Right ventricle myocardium inferior (tissue), 1 donor: ENCODE measurements around the gene ABHD14A. TPM values are rescaled to one million over a fixed set of nuclear protein-coding genes. Genes with fewer than 3 reads are reported as not detected.

Experiments
- ATAC-seq: fragments of 200-7000 bp; cut with Tn5 transposase; one replicate; pipeline ENCODE4 v1.9.1; 2020; ENCODE audit warnings: mild to moderate bottlenecking, moderate library complexity
- DNase-seq: peaks from one replicate; pipeline ENCODE4 v3.0.0; 2021; ENCODE audit errors: missing footprints
- intact Hi-C: fragments of 100-400 bp; cut with DNase I; formaldehyde crosslinking; loops from one replicate; pipeline ENCODE4 v1.11.0; 2022
- total RNA-seq: library from RNA; stranded (reverse); fragmentation: NEBNext Ultra II Directional; extraction: Animal tissue kit (Norgen Biotek cat#: 25700); gene quantifications from one replicate; pipeline ENCODE4 v1.2.1, GENCODE V29; 2021
- donor health status: DM: no; HTN: yes; CAD: no; lungs with severe emphysema.

The ABHD14A gene
- total RNA-seq, 1 donor from 2014 or later: 31.5 TPM

DNA sequence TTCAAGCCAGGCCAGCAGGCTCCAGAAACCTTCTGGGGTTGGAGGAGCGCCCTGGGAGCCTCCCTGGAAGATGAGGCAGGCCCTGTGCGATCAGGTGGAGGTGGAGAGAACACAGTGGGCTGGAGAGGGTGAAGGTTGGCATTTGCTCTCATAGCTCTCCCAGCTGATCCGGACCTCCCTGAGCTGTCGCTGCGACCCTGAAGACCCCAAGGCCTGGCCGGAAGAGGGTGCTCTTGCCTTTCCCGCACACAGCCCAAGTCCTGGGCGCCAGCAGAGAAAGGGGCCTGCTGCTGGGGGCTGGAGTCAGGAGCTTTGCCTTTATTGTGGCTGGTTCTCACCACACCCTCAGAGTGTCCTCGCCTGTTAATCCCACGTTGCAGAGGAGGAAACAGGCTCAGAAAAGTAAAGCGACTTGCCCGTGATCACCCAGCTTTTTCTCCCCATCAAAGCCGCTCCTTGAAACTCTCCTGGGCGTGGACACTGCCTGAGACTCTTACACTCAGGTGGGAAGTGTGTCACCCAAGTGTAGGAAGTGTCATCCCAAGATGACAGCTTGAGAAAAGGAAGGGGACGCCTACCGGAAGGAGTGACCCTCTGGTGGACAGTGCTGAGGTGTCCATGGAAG lies 29.4 kb downstream of the ABHD14A start:
- DNase-seq (peak; percentile 78), ATAC-seq (peak; percentile 76)
- intact Hi-C loops: loop anchor here (1.0 to 5.0 kb wide), 3 partner anchors 51 to 338 kb away; no protein-coding TSS in a partner anchor

DNA sequence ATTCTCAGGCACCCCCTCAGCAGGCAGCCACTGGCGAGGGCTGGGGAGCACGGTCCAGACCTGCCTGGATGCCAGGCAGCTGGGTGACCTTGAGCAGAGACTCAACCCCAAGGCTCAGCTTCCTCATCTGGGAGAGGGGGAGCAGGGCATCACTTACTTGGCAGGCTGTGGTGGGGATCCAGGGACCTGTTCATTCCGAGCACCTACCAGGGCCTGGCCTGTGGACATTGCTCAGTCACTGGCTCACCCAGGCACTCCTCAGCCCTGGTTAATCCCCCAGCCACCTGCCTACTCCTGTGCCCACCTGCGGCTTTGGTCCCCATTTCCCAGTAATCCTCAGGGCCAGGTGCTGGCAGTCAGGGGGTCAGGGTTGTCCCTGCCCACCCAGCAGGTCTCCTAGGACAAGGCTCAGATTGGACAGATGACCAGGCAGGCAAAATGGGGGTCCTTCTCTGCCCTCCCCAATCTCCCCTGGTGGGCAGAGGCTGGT lies 30.1 kb downstream of the ABHD14A start:
- intact Hi-C loops: loop anchor here (1.0 to 5.0 kb wide), 3 partner anchors 50 to 337 kb away; no protein-coding TSS in a partner anchor
- DNase-seq (peak; percentile 55), ATAC-seq (peak; percentile 9)

DNA sequence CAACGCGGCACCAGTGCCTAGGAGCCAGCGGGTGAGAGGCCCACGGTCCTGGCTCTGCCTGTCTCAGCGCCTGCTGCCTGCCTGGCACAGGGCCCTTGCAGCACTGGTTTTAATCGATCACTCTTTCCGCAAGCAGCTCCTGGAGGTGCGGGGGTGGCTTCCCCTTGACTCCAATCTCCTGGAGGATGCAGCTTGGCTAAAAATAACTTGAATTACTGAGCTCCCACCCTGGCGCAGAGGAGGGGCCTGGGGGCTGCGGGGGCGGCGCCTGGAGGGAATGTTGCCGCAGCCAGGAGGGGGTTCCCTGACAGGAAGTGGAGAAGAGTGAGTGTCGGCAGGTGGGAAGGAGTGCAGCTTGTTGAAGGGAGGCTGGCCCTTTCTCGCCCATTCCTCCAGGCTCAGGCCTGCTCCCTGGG lies 30.7 kb downstream of the ABHD14A start:
- DNase-seq (peak; percentile 64), ATAC-seq (peak; percentile 7)
- intact Hi-C loops: no loop called here

DNA sequence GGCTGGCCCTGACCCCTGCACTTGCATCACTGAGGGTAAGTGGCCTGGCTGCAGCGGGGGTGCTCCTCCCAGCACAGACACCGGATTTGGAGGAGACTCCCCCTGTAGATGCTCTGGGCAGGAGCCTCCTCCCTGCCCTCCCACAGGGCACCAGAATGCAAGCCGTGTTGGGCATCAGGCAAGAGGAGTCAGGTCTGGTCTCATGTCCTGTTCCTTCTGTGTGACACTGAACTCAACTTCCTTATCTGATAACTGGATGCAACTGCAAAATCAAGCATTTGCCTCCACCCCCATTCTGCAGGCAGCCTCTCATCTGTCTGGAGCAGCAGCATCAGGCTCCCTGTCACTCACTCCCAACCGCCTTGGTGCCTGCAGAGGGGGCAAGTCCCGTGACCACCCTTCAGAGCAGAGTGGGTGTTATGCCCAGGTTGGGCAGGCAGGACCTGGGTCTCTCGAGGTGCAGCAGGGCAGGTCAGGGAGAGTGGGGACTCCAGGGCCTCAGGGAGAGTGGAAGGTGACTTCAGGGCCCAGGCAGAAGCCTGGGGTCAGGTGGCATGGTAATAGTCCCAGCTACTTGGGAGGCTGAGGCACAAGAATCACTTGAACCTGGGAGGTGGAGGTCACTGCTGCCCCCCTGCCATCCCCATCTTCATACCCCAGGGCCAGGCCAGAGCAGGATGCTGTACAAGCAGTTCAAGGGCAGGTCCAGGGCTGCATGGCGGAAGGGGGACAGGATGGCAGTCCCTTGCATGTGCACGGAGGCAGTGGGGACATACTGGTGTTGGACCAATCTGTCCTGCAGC lies 31.4 kb downstream of the ABHD14A start:
- peak; percentile 64 for DNase-seq
- ATAC-seq: no peak

DNA sequence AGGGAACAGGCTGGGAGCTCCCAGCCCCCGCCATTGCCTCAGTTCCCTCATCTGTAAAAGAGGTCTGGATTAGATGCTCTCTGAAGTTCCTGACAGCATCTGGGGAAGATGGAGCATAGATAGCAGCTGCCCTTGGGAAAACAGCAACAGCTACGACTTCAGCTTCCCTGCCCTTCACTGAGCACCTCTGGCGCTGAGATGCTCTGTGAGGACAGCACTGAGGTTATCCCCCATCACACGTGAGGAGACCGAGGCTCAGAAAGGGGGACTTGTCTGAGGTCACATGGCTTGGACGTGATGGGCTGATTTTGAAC lies 31.9 kb downstream of the ABHD14A start:
- intact Hi-C loops: no loop called here
- DNase-seq (no peak), ATAC-seq (no peak)

More for the DNA sequence above, 31.4 kb downstream of the ABHD14A start:
- intact Hi-C loops: no loop called here

DNA sequence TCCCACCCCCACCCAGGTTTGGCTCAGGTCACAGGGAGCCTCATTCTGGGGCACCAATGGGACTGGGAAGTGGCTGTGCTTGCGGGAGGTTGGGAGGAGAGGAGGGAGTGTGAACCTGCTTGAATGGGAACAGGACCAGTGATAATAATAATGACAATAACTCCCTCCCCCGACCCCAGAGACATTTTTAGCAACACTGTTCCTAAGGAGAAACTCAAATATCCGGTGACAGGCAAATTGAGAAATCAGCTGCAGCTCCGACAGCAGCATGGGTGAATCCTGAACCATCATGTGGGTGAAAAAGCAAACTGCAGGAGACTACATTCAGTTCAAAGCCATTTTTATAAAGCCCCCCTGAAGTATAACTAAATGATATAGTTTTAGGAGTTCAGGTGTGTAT lies 32.4 kb downstream of the ABHD14A start:
- DNase-seq (no peak), ATAC-seq (no peak)
- intact Hi-C loops: no loop called here

DNA sequence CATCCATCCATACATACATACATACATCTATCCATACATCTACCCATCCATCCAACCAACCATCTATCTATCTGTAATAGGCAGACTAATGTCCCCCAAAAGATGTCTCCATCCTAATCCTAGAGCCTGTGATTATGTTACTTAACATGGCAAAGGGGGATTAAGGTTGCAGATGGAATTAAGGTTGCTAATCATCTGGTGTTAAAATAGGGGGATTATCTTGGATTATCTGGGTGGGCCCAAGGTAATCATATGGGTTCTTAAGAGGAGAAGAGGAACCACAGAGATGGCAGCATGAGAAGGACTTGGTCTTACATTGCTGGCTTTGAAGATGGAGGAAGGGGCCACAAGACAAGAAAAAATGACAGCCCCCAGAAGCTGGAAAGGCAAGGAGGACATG lies 35.6 kb downstream of the ABHD14A start:
- ATAC-seq (no peak), DNase-seq (no peak)
- intact Hi-C loops: no loop called here

DNA sequence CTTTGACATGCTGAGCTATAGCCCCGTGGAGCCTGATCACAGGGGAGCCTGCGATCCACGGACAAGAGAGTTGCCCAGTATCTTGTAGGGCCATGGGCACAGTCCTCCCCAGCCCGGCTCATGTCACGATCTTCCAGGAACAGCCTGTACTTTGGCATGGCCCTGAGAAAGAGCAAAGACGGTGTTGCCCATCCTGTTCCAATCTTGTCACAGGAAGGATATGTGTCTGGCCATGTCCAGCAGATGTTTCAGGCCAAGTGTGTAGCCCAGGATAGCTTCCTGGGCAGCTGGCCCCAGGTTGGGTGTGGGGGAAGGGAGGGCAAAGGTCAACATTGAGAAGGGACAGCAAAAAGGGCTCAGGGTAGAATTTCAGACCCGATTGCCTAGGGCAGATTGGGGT lies 37.8 kb downstream of the ABHD14A start:
- DNase-seq: peak; percentile 40
- intact Hi-C loops: no loop called here
- peak; percentile 15 for ATAC-seq

DNA sequence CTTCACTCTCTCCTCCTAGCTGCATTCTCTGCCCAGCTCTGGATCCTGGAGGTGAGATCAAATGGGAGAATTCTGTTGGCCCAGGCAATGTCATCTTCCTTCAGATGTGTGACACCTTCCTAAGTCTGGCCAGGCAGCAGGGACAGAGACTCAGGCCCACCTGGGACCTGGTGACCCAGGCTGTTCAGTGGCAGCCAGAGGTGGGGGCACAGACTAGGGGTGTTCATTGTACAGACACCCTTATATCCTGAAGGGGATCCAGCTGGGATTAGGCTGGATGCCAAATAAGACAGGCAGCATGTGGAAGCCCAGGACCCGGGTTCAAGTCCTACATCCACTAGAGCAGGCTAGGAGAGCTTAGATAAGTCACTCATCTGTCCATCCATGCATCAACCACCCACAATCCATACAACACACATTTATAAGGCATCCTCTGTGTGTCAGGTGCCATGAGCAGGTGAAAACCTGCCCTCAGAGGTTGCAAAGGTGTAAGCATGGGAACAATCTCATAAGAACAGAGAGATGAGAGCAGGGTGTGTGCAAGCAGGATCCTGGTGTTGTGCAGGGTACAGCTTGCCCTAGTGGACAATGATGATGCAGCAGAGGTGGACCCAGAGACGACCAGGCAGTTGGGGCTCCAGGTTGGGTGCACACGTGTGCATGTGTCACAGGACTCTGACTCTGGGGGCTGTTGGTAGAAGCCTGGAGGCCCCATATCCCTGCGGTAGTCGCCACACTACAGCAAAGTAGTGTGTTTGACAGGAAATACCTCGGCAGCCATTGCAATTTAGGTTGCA lies 39.1 kb downstream of the ABHD14A start:
- ATAC-seq: no peak
- peak; percentile 48 for DNase-seq
- intact Hi-C loops: no loop called here

DNA sequence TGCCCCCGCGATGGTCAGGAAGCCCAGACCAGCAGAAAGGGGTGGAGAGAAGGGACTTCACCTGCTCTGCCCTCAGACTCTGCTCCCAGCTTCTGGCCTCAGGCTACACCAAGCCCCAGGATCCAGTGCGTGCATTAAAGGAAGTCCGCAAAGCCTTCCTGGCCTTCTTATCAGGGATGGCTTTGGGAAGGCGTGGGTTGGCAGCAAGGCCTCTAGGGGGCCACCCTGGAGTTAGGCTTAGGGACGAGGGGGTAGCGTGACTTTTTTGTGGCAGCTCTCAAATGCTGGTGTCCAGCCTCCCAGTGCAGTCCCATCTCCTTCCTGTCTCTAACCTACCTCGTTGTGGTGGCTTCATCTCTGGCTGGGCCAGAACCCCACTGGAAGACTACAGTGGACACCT lies 39.7 kb downstream of the ABHD14A start:
- DNase-seq (peak; percentile 17), ATAC-seq (no peak)
- intact Hi-C loops: no loop called here

DNA sequence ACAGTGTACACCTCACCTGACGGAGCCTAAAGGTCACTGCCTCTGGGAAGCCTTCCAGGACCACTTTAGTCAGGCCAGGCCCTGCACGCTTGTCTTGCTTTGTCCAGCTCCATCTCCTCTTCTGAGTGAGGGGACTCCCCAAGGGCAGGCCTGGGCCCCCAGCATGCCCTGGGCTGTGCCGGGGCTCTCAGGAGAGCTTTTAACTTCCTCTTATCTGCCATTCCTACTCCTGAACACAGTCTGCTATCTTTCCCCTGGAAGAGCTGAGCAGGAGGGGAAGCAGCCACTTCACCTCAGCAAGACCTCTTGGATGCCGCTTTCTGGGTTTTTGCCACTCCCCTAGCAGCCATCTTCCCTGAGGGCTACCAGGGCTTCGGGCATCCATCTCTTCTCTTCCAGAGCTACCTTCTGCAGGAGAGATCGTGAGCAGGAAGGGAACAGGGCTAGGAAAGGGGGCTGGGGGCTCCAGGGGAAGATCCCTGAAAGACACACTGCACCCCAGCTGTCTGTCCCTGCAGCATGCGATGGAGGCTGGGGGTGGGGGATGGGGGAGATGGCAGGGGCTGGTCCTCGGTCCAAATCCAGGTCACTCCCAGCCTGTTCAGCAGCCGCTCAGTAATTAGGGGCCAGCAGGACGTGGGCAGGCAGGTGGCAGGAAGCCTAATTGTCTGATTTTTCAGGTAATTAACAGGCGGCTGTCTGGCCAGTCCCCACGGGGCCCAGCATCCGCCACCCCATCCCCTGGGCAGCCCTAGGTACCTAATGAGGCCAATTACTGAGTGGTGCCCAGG lies 40.8 kb downstream of the ABHD14A start:
- intact Hi-C loops: no loop called here
- no peak for ATAC-seq
- DNase-seq: peak; percentile 59

DNA sequence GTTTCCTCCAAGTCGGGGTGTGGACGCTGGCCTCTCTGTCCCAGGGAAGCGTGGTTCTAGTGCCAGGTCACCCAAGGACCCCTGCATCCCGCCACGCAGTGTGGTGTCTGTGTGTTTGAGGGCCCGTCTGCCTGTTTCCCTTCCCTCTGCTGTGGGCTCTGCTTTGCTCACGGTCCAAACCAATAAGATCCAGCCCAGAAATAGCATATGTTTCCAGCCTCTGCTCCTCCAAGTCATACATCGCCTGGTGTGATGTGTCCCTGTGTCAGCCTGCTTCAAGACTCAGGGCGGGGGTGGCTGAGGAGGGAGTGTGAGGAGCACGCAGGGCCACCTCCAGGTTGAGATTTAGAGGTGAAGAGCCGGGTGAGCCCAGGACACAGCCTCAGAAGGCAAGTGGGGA lies 42.7 kb downstream of the ABHD14A start:
- intact Hi-C loops: no loop called here
- DNase-seq: peak; percentile 8
- no peak for ATAC-seq

DNA sequence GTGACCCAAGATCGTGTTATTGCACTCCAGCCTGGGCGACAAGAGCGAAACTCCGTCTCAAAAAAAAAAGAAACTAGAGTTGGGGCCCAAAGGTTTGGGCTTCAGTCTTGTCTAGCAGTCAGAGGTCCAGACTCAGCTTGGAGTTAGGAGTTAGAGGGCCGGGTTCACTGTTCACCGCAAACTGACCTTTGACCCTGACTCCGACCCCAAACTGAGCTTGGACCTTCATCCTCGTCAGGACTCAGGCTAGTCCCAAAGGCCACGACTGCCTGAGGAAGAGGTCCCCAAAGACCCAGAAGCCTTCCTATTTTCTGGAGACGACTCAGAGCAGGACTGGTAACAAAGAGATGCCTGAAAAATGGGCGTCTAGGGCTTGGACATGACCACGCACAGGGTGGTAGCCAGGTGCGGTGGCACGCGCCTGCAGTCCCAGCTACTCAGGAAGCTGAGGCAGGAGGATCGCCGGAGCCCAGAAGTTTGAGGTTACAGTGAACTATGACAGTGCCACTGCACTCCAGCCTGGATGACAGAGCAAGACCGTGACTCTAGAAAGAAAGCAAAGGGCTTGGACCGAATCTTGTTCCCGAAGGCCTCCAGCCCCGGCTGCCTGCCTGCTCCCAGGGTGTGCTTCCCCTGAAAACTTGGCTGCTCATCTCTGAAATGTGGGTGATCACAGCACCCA lies 43.6 kb downstream of the ABHD14A start:
- intact Hi-C loops: no loop called here
- DNase-seq (peak; percentile 11), ATAC-seq (no peak)

DNA sequence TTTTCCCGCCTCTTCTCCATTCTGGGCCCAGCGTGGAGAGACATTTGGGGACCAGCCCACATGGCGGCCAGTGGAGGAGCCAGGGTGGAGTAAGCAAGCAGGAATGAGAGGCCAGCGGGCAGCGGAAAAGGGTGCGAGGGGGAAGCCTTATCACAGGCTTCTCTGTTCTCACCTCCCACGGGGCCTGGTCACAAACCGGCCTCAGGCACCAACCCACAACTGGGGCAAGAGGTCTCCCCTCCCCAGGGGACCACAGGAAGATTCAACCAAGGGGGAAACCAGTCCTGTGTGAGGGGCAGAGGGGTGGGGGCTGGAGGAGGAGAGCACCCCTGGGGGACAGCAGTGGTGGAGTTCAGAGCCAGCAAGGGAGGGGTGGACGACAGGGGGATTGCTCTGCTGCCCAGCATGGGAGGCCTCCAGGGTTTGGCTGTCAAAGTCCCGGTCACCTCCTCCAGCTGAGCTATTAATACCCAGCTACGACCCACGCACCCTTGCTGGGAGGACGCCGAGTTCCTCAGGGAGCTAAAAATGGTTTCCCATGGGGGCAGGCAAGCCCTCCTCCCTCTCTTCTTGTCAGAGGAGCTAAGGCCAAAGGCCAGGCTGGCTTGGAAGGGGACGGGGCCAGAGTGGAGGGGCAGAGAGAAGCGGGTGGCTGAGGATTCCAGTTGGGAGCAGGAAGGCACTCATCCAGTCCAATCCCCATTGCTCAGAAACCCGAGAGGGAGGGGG lies 44.7 kb downstream of the ABHD14A start:
- intact Hi-C loops: no loop called here
- DNase-seq (peak; percentile 88), ATAC-seq (peak; percentile 75)

DNA sequence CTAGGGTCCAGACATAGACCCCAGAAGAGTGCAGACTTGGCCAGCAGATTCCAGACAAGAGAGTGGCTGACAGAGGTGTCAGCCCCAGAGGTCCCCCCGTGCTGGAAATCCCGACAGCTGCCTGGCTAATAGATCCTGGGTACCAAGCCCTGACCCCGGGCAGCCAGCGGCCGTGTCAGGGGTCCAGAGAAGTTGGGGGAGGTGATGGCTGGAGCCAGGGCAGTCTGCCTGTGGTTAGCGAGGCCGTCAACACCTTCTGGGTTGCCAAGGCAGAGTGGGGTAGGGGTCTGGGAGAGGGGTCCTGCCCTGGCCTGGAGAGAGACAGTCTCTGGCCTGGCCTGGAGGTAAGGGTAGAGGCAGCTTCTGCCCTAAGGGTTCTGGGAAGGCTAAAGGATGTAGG lies 45.9 kb downstream of the ABHD14A start:
- no peak for DNase-seq
- intact Hi-C loops: no loop called here

DNA sequence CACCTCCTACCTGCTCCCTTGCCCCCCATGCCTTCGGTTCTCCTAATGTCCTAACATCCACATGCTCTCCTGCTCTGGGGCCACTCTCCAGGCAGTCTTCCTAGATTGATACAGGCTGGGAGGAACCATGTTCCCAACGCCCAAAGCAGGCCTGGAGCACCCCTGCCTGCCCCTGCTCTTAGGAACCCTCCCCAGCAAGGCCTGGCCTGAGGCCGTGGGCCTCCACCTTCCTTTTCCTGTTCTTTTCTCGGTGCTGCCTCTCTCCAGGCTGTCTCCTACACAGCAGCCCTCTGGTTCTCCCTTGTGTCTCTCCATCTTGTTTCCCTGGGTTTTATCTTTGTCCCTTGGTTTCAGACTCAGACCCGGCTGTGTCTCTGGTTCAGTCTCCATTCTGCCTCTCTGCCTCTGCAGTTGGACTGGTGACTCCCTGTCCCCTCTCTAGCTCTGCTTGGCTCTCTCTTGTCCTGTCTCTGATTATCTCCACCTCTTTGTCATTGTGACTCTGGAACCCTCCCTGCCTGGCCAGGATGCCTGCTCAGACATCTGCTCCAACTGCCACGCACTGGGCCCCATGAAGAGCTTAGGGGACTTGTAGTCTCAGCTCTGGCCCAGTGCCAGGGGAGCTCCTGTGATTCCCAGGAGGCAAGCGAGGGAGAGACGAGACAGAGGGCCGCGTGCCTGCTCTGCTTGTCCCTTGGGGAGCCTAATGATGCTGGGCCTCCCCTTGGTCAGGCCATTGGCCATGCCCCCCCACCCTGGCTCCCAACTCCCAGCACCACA lies 46.8 kb downstream of the ABHD14A start:
- intact Hi-C loops: loop anchor here (2.0 kb wide), 1 partner anchor 35 kb away; the partner anchor contains the start of gene DUSP7

More for the DNA sequence above, 45.9 kb downstream of the ABHD14A start:
- ATAC-seq: no peak

More for the DNA sequence above, 46.8 kb downstream of the ABHD14A start:
- DNase-seq (peak; percentile 86), ATAC-seq (peak; percentile 47)
